ENCODE data around the gene DNAJC18. TPM values are rescaled to one million over a fixed set of nuclear protein-coding genes. Genes with fewer than 3 reads are reported as not detected.
"Not testable (repeated sequence)": the region's sequence is repeated elsewhere in the genome, so short reads cannot be mapped to it uniquely, and the experiment has no call there.

DNAJC18 gene
- polyA plus RNA-seq, 3 donors = 1.0 to 5.6 (median 4.0) TPM

GRCh38 chr5:139443831-139444453 lies 4.6 kb upstream of the DNAJC18 start:
- no peak overlapping the region for H3K27ac ChIP-seq (ENCODE audit: low read depth, low read length)
- WGBS, 3 donors = 58 to 67% (median 63%) methylated on average over 4 of the region's 4 CpGs

GRCh38 chr5:139440416-139440815 lies 1.1 kb upstream of the DNAJC18 start:
- H3K27ac ChIP-seq (ENCODE audit: low read depth, low read length) = not testable (repeated sequence)

GRCh38 chr5:139438707-139439012 lies 665 bp downstream of the DNAJC18 start:
- WGBS, 3 donors = 16 to 37% (median 29%) methylated on average over 8 of the region's 8 CpGs
- H3K27ac ChIP-seq (ENCODE audit: low read depth, low read length) = no peak overlapping the region

More at GRCh38 chr5:139440416-139440815, 1.1 kb upstream of the DNAJC18 start:
- 96 to 97% (median 97%) methylated on average over 17 of the region's 17 CpGs for WGBS, 3 donors

GRCh38 chr5:139435676-139436075 lies 3.6 kb downstream of the DNAJC18 start:
- H3K27ac ChIP-seq (ENCODE audit: low read depth, low read length) = no peak overlapping the region
- 95 to 98% (median 97%) methylated on average over 3 of the region's 3 CpGs for WGBS, 3 donors

- 70 to 96% (median 73%) methylated on average over 1 of the region's 1 CpG for WGBS, 3 donors
- H3K27ac ChIP-seq (ENCODE audit: low read depth, low read length) = no peak overlapping the region
Measured at GRCh38 chr5:139431706-139432105, 7.6 kb downstream of the DNAJC18 start.

- WGBS, 3 donors = 85 to 91% (median 89%) methylated on average over 2 of the region's 2 CpGs
- no peak overlapping the region for H3K27ac ChIP-seq (ENCODE audit: low read depth, low read length)
Measured at GRCh38 chr5:139430015-139430414, 9.3 kb downstream of the DNAJC18 start.

- 76 to 82% (median 78%) methylated on average over 8 of the region's 8 CpGs for WGBS, 3 donors
- H3K27ac ChIP-seq (ENCODE audit: low read depth, low read length) = no peak overlapping the region
Measured at GRCh38 chr5:139426203-139426885, 13.0 kb downstream of the DNAJC18 start.

GRCh38 chr5:139425497-139425896 lies 13.8 kb downstream of the DNAJC18 start:
- no peak overlapping the region for H3K27ac ChIP-seq (ENCODE audit: low read depth, low read length)
- WGBS, 3 donors = 89 to 91% (median 89%) methylated on average over 5 of the region's 5 CpGs

- WGBS, 3 donors = 33 to 44% (median 41%) methylated on average over 4 to 5 of the region's 5 CpGs
- no peak overlapping the region for H3K27ac ChIP-seq (ENCODE audit: low read depth, low read length)
Measured at GRCh38 chr5:139422307-139422893, 16.9 kb downstream of the DNAJC18 start.

- H3K27ac ChIP-seq (ENCODE audit: low read depth, low read length) = no peak overlapping the region
- 67 to 79% (median 69%) methylated on average over 9 of the region's 9 CpGs for WGBS, 3 donors
Measured at GRCh38 chr5:139419226-139420192, 19.8 kb downstream of the DNAJC18 start.

- H3K27ac ChIP-seq (ENCODE audit: low read depth, low read length) = no peak overlapping the region
- WGBS, 3 donors = 78 to 82% (median 81%) methylated on average over 1 of the region's 1 CpG
Measured at GRCh38 chr5:139418793-139419192, 20.5 kb downstream of the DNAJC18 start.

GRCh38 chr5:139417214-139417613 lies 22.1 kb downstream of the DNAJC18 start:
- WGBS, 3 donors = 55 to 58% (median 55%) methylated on average over 4 of the region's 4 CpGs
- H3K27ac ChIP-seq (ENCODE audit: low read depth, low read length) = no peak overlapping the region

GRCh38 chr5:139416651-139417050 lies 22.7 kb downstream of the DNAJC18 start:
- WGBS, 3 donors = 81 to 89% (median 82%) methylated on average over 9 of the region's 9 CpGs
- H3K27ac ChIP-seq (ENCODE audit: low read depth, low read length) = no peak overlapping the region

GRCh38 chr5:139415869-139416268 lies 23.5 kb downstream of the DNAJC18 start:
- H3K27ac ChIP-seq (ENCODE audit: low read depth, low read length) = no peak overlapping the region

- WGBS, 3 donors = 53 to 68% (median 64%) methylated on average over 8 of the region's 8 CpGs
- H3K27ac ChIP-seq (ENCODE audit: low read depth, low read length) = no peak overlapping the region
Measured at GRCh38 chr5:139415221-139415861, 24.0 kb downstream of the DNAJC18 start.

GRCh38 chr5:139414581-139415130 lies 24.7 kb downstream of the DNAJC18 start:
- 72 to 82% (median 79%) methylated on average over 9 of the region's 9 CpGs for WGBS, 3 donors
- H3K27ac ChIP-seq (ENCODE audit: low read depth, low read length) = no peak overlapping the region

- WGBS, 3 donors = 77 to 89% (median 83%) methylated on average over 6 of the region's 6 CpGs
- no peak overlapping the region for H3K27ac ChIP-seq (ENCODE audit: low read depth, low read length)
Measured at GRCh38 chr5:139413963-139414362, 25.4 kb downstream of the DNAJC18 start.

- 96 to 99% (median 98%) methylated on average over 6 of the region's 6 CpGs for WGBS, 3 donors
- no peak overlapping the region for H3K27ac ChIP-seq (ENCODE audit: low read depth, low read length)
Measured at GRCh38 chr5:139413153-139413552, 26.2 kb downstream of the DNAJC18 start.

Data from adipose tissue (tissue), 3 donors.